ENCODE data around the gene SLC12A2. TPM values are rescaled to one million over a fixed set of nuclear protein-coding genes. Genes with fewer than 3 reads are reported as not detected.

SLC12A2 gene
- polyA plus RNA-seq, 1 donor from 2014 or later: 28.6 TPM

DNA sequence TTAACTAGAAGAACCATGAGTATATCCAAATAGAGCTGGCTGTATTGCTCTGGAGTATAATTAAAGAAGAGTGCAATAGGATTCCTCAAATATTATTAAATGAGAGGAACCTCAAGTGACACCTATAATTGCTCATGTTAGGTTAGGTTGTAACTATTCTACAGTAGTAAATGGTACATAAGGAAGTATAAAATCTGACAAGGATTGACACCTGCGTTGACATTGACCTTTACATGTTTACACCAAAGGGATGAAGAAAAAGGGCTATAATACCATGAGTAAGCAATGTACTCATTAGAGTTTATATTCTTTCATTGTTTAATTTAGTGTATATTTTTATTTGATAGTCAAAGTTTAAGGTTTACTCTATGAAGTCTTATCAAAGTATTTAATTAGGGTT, 48.9 kb downstream of the SLC12A2 start:
- Histone ChIP-seq H4K20me1 (ENCODE audit: insufficient read depth) (no peaks in the 10 kb centered on the region), H3K4me3 (ENCODE audit: low read length) (no peak overlapping the region), H3K27ac (ENCODE audit: low read length) (no peak overlapping the region), H3F3A (ENCODE audit: insufficient read depth, low read length, poor library complexity, severe bottlenecking) (no peaks in the 10 kb centered on the region), H3K9me3 (ENCODE audit: low read length) (no peaks in the 10 kb centered on the region), H3K9ac (ENCODE audit: low read length) (no peak overlapping the region), H3K9me2 (ENCODE audit: insufficient read depth, low read length) (no peaks in the 10 kb centered on the region), H3K27me3 (ENCODE audit: insufficient read depth, low read depth, low read length) (no peaks in the 10 kb centered on the region), H2AFZ (ENCODE audit: low read depth, low read length) (no peak overlapping the region), H3K36me3 (ENCODE audit: insufficient read depth, low read length) (peaks cover 4% of the 10 kb centered on the region), H3K4me2 (ENCODE audit: low read length) (no peak overlapping the region), H3K79me2 (replicated peaks; ENCODE audit: insufficient read depth, low read length) (no peaks in the 10 kb centered on the region)
- TF ChIP-seq EZH2 (IDR thresholded peaks at IDR 0.05; ENCODE audit: borderline replicate concordance, insufficient read depth, low read length, poor library complexity, severe bottlenecking) (no peak), RAD21 (conservative IDR thresholded peaks at IDR 0.05) (no peak), EP300 (conservative IDR thresholded peaks at IDR 0.05; ENCODE audit: poor library complexity, severe bottlenecking) (no peak), TAF1 (IDR thresholded peaks at IDR 0.05; ENCODE audit: low read depth) (no peak), POLR2AphosphoS5 (IDR thresholded peaks at IDR 0.05) (no peak), MXI1 (conservative IDR thresholded peaks at IDR 0.05; ENCODE audit: poor library complexity, severe bottlenecking) (no peak), SMC3 (conservative IDR thresholded peaks at IDR 0.05; ENCODE audit: poor library complexity) (no peak)
- TF ChIP-seq, protein P1, sequence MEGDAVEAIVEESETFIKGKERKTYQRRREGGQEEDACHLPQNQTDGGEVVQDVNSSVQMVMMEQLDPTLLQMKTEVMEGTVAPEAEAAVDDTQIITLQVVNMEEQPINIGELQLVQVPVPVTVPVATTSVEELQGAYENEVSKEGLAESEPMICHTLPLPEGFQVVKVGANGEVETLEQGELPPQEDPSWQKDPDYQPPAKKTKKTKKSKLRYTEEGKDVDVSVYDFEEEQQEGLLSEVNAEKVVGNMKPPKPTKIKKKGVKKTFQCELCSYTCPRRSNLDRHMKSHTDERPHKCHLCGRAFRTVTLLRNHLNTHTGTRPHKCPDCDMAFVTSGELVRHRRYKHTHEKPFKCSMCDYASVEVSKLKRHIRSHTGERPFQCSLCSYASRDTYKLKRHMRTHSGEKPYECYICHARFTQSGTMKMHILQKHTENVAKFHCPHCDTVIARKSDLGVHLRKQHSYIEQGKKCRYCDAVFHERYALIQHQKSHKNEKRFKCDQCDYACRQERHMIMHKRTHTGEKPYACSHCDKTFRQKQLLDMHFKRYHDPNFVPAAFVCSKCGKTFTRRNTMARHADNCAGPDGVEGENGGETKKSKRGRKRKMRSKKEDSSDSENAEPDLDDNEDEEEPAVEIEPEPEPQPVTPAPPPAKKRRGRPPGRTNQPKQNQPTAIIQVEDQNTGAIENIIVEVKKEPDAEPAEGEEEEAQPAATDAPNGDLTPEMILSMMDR (IDR thresholded peaks at IDR 0.05; ENCODE audit: poor library complexity, severe bottlenecking): no peak
- TF ChIP-seq, protein P2, sequence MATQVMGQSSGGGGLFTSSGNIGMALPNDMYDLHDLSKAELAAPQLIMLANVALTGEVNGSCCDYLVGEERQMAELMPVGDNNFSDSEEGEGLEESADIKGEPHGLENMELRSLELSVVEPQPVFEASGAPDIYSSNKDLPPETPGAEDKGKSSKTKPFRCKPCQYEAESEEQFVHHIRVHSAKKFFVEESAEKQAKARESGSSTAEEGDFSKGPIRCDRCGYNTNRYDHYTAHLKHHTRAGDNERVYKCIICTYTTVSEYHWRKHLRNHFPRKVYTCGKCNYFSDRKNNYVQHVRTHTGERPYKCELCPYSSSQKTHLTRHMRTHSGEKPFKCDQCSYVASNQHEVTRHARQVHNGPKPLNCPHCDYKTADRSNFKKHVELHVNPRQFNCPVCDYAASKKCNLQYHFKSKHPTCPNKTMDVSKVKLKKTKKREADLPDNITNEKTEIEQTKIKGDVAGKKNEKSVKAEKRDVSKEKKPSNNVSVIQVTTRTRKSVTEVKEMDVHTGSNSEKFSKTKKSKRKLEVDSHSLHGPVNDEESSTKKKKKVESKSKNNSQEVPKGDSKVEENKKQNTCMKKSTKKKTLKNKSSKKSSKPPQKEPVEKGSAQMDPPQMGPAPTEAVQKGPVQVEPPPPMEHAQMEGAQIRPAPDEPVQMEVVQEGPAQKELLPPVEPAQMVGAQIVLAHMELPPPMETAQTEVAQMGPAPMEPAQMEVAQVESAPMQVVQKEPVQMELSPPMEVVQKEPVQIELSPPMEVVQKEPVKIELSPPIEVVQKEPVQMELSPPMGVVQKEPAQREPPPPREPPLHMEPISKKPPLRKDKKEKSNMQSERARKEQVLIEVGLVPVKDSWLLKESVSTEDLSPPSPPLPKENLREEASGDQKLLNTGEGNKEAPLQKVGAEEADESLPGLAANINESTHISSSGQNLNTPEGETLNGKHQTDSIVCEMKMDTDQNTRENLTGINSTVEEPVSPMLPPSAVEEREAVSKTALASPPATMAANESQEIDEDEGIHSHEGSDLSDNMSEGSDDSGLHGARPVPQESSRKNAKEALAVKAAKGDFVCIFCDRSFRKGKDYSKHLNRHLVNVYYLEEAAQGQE (IDR thresholded peaks at IDR 0.05; ENCODE audit: borderline replicate concordance): no peak

DNA sequence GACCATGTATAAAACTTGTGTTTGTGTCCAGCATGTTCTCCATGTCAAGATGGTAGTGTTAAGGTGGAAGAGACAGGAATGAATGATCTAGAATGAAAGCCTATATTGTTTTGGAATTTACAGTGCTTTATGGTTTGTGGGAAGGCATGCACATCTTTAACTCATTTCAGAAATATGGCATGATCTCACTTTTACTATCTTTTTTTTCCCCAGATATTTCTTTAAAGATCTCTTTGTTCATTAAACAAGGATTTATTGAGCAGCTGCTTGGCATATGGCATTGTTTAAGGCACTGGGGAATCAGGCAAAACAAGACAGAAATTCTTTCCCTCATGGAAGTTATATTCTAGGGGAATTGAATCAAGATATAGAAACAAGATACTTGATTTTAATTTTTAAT, 51.7 kb downstream of the SLC12A2 start:
- H3K4me3 ChIP-seq (ENCODE audit: low read length): no peak overlapping the region
- peaks cover 8% of the 10 kb centered on the region for H3K36me3 ChIP-seq (ENCODE audit: insufficient read depth, low read length)
- no peak for TF ChIP-seq POLR2AphosphoS5 (IDR thresholded peaks at IDR 0.05)
- TF ChIP-seq RAD21 (conservative IDR thresholded peaks at IDR 0.05): no peak
- TF ChIP-seq MXI1 (conservative IDR thresholded peaks at IDR 0.05; ENCODE audit: poor library complexity, severe bottlenecking): no peak
- TF ChIP-seq, protein P1 (IDR thresholded peaks at IDR 0.05; ENCODE audit: poor library complexity, severe bottlenecking): no peak
- no peak for TF ChIP-seq SMC3 (conservative IDR thresholded peaks at IDR 0.05; ENCODE audit: poor library complexity)
- no peak for TF ChIP-seq EZH2 (IDR thresholded peaks at IDR 0.05; ENCODE audit: borderline replicate concordance, insufficient read depth, low read length, poor library complexity, severe bottlenecking)
- no peak for TF ChIP-seq TAF1 (IDR thresholded peaks at IDR 0.05; ENCODE audit: low read depth)
- no peak for TF ChIP-seq EP300 (conservative IDR thresholded peaks at IDR 0.05; ENCODE audit: poor library complexity, severe bottlenecking)
- TF ChIP-seq, protein P2 (IDR thresholded peaks at IDR 0.05; ENCODE audit: borderline replicate concordance): no peak
- no peaks in the 10 kb centered on the region for H3K79me2 ChIP-seq (replicated peaks; ENCODE audit: insufficient read depth, low read length)
- H3K27me3 ChIP-seq (ENCODE audit: insufficient read depth, low read depth, low read length): no peaks in the 10 kb centered on the region
- H3K9me3 ChIP-seq (ENCODE audit: low read length): no peaks in the 10 kb centered on the region
- H3K9me2 ChIP-seq (ENCODE audit: insufficient read depth, low read length): no peaks in the 10 kb centered on the region
- no peak overlapping the region for H3K4me2 ChIP-seq (ENCODE audit: low read length)
- no peak overlapping the region for H3K9ac ChIP-seq (ENCODE audit: low read length)
- no peaks in the 10 kb centered on the region for H3F3A ChIP-seq (ENCODE audit: insufficient read depth, low read length, poor library complexity, severe bottlenecking)
- H3K27ac ChIP-seq (ENCODE audit: low read length): no peak overlapping the region
- no peak overlapping the region for H2AFZ ChIP-seq (ENCODE audit: low read depth, low read length)
- no peaks in the 10 kb centered on the region for H4K20me1 ChIP-seq (ENCODE audit: insufficient read depth)

All from neural cell (in vitro differentiated cells).